MV-4-11 (cell line): ENCODE data around the gene LRBA.
"Not testable (repeated sequence)": the region's sequence is repeated elsewhere in the genome, so short reads cannot be mapped to it uniquely, and the experiment has no call there.

ENCODE experiments used
- DNase-seq: peaks from one replicate; lab custom pipeline; 2025; lab: John Stamatoyannopoulos, UW

The LRBA gene

GRCh38 chr4:150418757-150419410, 596.2 kb downstream of the LRBA start:
- DNase-seq, result no peak

DNA sequence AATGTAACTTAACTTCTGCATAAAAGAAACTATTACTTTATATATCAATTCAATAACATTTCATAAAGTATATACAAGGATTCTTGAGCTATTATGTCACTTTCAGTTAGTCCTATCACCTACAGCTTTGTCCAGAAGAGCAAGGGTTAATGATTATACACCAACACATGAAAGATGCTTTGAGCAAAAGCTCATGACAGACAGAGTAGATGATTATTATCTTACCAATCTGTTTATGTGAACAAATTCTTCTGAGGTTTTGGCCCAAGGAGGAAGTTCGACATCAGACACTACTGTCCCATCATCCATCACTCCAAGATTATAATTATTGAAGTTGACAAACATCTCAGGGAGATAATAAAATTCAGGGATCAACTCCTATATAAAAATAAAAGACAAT, 599.9 kb downstream of the LRBA start:
- DNase-seq, result no peak

DNA sequence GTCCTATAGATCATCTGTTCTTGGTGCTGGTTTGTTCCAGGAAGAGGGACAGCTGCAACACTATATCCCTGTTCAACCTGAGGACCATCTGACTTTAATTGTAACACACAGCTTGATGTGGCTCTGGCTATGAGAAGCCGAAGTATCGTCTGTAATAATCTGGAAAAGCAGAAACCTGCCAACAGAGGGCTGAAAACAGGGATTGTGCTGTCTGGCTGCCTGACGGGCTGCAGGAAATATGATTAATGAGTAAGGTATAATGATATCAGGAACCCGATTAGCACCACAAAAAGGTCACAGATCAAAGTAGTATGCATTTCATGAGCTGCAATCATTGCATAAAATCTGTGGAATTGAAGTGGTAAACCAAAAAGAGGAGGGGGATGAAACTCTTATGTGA, 603.6 kb downstream of the LRBA start:
- no peak for DNase-seq

DNA sequence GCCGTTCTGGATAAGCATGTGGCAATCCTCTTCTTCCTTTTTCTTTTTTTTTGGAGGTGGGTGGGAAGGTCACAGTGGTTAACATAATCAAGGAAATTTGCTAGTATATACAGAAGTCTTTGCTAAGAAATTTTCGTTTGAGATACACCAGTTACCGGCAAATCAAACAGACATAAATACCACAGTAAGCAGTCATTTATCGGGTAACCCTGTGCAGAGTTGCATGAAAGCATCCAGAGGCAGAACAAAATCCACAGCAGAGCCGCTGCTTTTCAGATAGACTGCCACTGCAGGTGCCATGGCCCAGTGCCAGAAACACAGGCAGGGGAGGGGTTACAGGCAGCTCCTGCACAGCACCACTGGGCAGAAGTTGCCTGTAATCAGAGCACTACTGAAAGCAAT, 612.2 kb downstream of the LRBA start:
- no peak for DNase-seq

DNA sequence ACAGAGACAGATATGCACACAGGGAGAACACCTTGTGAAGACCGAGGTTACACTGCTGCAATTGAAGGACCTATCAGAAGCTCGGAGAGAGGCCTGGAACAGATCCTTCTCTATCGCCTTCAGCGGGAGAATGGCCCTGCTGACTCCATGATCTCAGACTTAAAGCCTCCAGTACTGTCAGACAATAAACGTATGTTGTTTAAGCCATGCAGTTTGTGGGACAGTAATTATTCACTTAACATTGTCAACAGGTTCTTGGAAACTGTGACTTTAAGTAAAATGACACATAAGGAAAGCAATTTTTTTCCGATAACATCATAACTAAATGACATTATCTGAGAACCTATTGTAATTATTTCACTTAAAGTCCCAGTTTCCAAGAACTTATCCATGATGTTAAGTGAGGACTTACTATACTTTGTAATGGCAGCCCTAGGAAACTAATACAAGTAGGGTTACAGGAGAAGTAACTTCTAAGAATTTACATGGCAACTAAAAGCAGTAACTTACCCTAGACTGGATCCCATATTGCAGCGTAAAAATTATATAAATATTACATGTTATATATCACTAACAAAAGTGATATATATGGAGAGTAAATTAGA, 613.9 kb downstream of the LRBA start:
- no peak for DNase-seq

- DNase-seq, result no peak
Measured at GRCh38 chr4:150395872-150396271, 619.2 kb downstream of the LRBA start.

DNA sequence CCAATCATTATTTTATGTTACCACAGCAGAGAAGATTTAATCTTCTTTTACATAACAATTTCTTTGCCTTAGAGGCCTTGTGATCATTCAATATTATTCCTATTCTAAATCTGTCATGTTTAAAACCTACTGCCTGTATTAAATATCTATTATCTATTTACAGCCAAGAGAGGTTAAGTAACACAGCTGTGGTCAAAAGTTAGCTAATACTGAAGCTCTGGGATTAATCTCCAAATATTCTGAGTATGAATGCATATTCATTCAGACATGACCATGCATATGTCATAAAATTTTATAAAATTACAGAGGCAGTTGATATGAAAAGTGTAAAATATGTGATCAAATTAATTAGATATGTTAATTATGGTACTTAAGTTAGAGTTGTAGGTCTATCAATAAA, 621.0 kb downstream of the LRBA start:
- DNase-seq, result no peak

DNA sequence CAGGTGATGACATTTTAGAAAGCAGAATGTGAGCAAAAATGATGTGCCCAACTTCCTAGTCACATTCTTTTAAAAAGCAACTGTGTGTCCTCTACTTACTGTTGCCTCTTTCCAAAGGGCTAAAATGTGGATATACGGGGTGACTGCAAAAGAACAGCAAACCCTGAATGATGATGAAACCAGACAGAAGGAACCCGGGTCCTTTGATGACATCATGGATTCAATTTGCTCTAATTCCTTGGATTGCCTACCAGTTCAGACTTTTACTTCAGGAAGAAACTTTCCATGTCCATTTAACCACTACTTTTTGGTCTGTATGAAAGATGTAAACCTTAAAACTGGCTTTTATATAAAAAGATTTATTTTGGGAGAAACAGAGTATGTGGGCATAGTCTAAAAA, 624.0 kb downstream of the LRBA start:
- DNase-seq, result no peak

GRCh38 chr4:150390531-150390910, 624.6 kb downstream of the LRBA start:
- no peak for DNase-seq

DNA sequence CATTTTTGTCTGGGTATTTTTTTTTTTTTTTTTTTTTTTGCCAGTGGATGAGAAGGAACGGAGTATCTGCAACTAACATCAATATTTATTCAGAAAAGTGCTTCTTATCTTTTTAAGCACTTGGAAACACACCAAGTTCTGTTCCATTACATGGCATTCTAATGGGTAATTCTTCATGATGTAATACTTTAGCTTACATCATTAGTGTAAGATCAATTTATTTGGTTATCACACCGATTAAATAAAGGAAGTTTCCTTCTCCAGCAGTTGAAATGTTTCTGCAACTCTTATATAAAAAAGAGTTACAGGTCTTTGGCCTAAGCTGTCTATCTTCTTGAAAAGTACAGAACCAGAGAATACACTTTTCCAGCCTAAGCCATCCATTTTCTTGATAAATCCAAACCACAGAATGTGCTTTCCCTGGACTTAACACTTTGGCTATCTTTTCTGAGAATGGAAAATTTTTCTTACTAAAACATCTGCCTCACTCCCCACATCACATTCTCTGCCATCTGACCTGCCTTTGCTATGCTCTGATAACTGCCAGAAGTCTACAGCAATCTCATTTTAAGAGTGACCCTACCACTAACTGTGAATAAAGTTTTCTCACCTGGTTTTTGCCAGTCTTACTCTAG, 625.1 kb downstream of the LRBA start:
- no peak for DNase-seq

DNA sequence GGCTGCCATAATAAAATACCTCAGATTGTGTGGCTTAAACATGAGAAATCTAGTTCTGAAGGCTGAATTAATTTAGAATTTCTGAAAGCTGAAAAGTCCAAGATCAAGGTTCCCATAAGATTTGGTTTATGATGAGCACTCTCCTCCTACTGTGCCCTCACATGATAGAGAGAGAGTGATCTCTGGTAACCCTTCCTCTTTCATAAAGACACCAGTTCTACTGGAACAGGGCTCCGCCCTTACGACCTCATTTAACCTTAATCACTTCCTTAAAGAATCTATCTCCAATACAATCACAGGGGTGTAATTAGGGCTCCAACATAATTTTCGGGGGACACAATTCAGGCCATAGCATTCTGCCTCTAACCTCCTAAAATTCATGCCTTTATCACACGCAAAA, 627.1 kb downstream of the LRBA start:
- DNase-seq, result peak; percentile 81

GRCh38 chr4:150386415-150386814, 628.7 kb downstream of the LRBA start:
- DNase-seq, result not testable (repeated sequence)

DNA sequence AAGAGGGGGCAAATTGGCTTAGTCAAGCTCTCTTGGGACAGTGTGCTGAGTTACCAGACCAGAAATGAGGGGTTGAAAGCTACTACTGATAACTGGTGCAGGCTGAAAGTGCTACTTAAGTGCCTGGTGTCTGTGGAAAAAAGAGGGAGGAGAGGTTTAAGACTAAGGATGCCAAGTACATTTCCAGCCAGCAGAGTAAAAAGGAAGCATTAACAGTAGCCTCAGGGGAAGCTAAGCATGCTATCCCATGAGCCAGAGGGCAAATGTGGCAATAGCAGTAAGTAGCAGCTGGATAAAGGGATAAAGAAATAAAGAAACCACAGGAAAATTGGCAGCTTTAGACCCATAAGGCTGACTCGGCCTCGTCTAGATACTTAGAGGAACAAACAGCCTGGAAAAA, 629.5 kb downstream of the LRBA start:
- DNase-seq, result peak; percentile 48

- no peak for DNase-seq
Measured at GRCh38 chr4:150384249-150384648, 630.8 kb downstream of the LRBA start.

- no peak for DNase-seq
Measured at GRCh38 chr4:150382028-150382427, 633.1 kb downstream of the LRBA start.

DNA sequence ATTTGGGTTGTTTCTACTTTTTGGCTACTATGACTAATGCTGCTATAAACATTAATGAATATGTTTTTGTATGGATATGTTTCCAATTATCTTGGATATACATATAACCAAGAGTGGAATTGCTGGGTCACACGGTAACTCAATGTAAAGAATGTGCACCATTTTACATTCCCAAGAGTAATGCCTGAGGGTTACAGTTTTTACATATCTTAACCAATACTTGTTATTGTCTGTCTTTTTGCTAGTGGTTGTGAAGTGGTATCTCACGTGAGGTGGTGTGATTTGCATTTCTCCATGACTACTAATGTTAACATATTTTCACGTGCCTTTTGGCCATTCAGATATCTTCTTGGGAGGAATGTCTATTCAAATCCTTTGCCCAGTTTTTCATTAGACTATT, 633.5 kb downstream of the LRBA start:
- no peak for DNase-seq

DNA sequence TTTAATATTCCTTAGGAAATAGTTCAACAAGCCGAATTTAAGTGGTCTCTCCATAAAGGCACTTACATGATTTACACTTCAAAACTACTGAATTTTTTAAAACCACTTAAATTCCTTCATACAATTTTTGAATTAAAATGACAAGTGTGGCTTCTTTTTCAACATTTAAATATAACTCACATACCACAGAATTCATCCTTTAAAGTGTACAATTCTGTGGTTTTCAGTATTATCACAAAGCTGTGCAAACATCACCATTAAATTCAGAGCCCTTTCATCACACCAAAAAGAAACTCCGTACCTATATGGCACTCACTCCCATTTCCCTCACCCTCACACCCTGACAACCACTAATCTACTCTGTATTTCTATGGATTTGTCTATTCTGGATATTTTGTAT, 634.0 kb downstream of the LRBA start:
- no peak for DNase-seq

DNA sequence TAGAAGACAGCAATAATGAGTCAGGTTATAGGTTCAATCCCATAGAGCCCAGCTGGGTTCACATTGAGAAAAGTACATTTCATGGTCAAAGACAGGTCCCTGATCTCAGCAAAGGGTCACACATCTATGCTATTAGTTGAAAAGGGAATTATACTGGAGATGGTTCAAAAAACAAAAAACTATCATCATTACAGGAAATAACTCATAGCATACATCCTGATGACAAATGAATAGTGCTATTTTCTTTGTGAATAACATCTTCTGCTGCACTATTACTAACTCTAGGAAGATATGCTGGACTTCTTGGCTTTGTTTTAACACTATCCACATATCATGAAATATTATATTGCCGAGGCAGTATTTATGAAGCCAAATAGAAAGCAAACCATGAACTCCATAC, 635.6 kb downstream of the LRBA start:
- DNase-seq, result no peak

- DNase-seq, result no peak
Measured at GRCh38 chr4:150375025-150375424, 640.1 kb downstream of the LRBA start.

DNA sequence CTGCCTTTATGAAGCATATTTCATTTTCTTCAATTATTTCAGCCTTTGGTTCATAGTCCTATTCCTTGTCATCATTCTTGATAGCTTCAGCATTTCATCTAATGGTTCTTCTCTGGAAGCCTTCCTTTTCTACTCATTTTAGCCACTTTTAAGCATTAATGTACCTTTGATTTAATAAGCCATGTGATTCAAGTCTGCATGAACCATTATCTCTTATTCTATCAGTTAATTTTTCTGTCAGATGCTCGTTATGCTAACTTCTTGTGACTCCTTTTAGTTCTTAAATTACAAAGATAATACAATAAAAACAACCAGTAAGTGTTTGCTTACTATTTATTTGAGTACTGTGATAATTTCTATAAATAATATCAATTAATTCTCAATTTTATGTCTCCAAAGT, 643.2 kb downstream of the LRBA start:
- DNase-seq, result no peak

DNA sequence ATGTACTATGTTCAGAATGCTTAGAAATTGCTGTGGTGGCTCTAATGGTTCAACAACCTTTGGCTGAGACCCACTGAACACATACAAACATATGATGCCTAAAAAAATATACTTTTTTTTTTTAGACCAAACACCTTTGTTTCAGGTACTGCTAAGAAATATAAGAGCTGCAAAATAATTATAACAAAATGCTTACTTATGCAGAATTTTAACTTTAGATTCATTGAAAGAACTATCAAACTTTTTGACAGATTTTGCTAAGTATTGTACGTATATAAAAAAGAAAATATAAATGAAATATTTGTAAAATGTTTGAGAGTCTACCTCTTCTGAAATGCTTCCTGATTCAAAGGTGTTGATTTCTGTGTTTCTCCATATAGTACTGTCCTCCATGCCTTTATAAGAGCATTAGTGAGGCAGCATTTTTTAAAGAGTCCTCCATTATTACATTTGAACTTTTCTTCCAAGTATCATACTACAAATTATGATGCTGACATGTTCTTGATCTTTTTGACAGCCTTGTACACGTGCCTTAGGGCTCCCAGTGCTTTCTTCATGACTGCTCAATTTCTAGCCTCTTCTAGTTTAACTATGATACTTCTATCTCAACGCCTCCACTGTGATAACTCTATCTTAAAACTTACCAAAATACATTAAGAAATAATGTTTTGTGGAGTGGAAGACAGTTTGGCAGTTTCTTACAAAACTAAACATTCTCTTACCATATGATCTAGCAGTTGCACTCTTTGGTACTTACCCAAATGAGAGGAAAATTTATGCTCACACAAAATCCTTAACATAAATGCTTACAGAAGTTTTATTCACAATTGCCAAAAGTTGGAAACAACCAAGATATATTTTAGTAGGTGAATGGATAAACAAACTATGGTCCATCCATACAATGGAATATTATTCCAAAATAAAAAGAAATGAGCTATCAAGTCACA, 645.4 kb downstream of the LRBA start:
- no peak for DNase-seq

- DNase-seq, result no peak
Measured at GRCh38 chr4:150368667-150369066, 646.4 kb downstream of the LRBA start.

DNA sequence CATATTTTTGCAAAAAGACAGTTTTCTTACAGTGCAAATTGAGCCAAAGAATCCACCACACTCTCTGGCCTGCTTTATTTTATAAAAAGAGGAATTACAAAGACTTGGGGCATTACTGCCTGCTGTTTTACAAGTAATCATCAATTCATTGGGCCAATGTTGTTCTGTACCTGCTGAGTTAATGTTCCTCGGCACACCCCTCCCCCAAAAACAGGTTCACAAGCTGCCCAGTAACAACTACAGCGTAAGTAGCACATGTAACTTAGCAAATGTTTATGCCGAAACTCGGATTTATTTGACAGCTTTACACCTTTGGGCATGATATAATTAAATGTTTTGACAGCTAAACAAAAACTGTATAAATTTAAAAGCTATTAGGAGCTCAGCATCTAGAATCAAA, 647.8 kb downstream of the LRBA start:
- no peak for DNase-seq
